ENCODE data around the gene XPNPEP1.

The XPNPEP1 gene

DNA sequence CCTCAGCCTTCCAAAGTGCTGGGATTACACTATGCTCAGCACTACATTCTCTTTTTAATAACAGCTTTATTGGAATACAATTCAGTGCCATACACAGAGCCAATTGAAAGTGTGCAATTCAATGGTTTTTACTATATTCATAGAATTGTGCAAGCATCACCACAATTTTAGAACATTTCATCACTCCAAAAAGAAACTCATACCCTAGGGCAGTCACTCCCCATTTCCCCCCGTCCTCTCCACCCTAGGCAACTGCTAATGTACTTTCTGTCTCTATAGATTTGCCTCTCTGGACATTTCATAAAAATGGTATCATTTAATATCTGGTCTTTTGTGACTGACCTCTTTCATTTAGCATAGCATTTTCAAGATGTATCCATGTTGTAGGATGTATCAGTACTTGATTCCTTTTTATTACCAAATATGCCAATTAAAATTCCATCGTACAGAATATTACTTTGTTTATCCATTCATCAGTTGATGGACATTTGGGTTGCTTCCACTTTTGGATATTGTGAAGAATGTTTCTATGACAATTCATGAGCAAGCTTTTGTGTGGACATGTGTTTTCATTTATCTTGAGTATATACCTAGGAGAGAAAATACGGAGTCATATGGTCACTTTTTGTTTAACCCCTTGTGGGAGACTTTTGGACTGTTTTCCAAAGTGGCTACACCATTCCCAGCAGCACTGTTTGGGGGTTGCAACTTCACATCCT is 6.3 kb upstream of the XPNPEP1 start:
- H4K20me1 ChIP-seq (ENCODE audit: control insufficient read depth, insufficient read depth, low read depth, low read length) = no peaks in the 10 kb centered on the region
- no peak overlapping the region for H3K27ac ChIP-seq (ENCODE audit: low read depth, low read length)
- no peak overlapping the region for H3K4me2 ChIP-seq (ENCODE audit: low read length)
- H3F3A ChIP-seq (ENCODE audit: control insufficient read depth, insufficient read depth) = no peaks in the 10 kb centered on the region
- no peaks in the 10 kb centered on the region for H3K36me3 ChIP-seq (ENCODE audit: control insufficient read depth, low read length)
- no peaks in the 10 kb centered on the region for H3K27me3 ChIP-seq (ENCODE audit: control insufficient read depth, low read length)
- TF ChIP-seq, protein P1, sequence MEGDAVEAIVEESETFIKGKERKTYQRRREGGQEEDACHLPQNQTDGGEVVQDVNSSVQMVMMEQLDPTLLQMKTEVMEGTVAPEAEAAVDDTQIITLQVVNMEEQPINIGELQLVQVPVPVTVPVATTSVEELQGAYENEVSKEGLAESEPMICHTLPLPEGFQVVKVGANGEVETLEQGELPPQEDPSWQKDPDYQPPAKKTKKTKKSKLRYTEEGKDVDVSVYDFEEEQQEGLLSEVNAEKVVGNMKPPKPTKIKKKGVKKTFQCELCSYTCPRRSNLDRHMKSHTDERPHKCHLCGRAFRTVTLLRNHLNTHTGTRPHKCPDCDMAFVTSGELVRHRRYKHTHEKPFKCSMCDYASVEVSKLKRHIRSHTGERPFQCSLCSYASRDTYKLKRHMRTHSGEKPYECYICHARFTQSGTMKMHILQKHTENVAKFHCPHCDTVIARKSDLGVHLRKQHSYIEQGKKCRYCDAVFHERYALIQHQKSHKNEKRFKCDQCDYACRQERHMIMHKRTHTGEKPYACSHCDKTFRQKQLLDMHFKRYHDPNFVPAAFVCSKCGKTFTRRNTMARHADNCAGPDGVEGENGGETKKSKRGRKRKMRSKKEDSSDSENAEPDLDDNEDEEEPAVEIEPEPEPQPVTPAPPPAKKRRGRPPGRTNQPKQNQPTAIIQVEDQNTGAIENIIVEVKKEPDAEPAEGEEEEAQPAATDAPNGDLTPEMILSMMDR (IDR thresholded peaks at IDR 0.05; ENCODE audit: low read depth, low read length, poor library complexity, severe bottlenecking) = no peak
- no peak for TF ChIP-seq EZH2phosphoT487 (IDR thresholded peaks at IDR 0.05; ENCODE audit: borderline replicate concordance, low read length)
- no peaks in the 10 kb centered on the region for H3K9me2 ChIP-seq (replicated peaks; ENCODE audit: control insufficient read depth, low read length)
- H3K4me1 ChIP-seq (ENCODE audit: control insufficient read depth, low read length) = no peaks in the 10 kb centered on the region
- no peaks in the 10 kb centered on the region for H3K9me3 ChIP-seq (ENCODE audit: control insufficient read depth, insufficient read depth, low read length)
- no peak overlapping the region for H3K4me3 ChIP-seq (ENCODE audit: low read length)
- H3K79me2 ChIP-seq (ENCODE audit: control insufficient read depth, low read length) = no peaks in the 10 kb centered on the region

DNA sequence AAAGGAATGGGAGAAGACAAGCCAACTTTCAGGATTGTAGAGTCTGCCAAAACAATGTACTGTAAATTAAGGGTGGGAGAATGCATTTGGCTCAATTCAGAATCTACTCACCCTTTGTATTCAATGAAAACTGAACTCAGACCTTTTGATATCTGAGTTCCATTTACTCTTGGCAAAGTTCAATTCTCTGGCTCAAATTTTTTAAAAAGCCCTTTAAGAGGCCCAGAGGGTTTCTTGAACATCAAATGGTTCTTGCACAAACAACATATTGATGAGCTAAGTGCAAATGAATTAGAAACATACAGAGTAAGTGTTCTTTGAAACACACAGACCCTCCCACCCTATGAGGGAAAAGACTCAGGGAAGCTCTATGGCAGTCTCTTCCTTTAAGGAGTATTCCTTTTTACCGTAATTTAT is 5.2 kb upstream of the XPNPEP1 start:
- H3K4me3 ChIP-seq (ENCODE audit: low read length) = no peak overlapping the region
- no peak overlapping the region for H3K4me2 ChIP-seq (ENCODE audit: low read length)
- peaks cover 10% of the 10 kb centered on the region for H3K4me1 ChIP-seq (ENCODE audit: control insufficient read depth, low read length)
- no peaks in the 10 kb centered on the region for H4K20me1 ChIP-seq (ENCODE audit: control insufficient read depth, insufficient read depth, low read depth, low read length)
- no peak overlapping the region for H3K27ac ChIP-seq (ENCODE audit: low read depth, low read length)
- H3K27me3 ChIP-seq (ENCODE audit: control insufficient read depth, low read length) = no peaks in the 10 kb centered on the region
- H3K36me3 ChIP-seq (ENCODE audit: control insufficient read depth, low read length) = no peaks in the 10 kb centered on the region
- H3F3A ChIP-seq (ENCODE audit: control insufficient read depth, insufficient read depth) = no peaks in the 10 kb centered on the region
- H3K9me2 ChIP-seq (replicated peaks; ENCODE audit: control insufficient read depth, low read length) = no peaks in the 10 kb centered on the region
- no peak for TF ChIP-seq EZH2phosphoT487 (IDR thresholded peaks at IDR 0.05; ENCODE audit: borderline replicate concordance, low read length)
- TF ChIP-seq, protein P1 (IDR thresholded peaks at IDR 0.05; ENCODE audit: low read depth, low read length, poor library complexity, severe bottlenecking) = no peak
- no peaks in the 10 kb centered on the region for H3K79me2 ChIP-seq (ENCODE audit: control insufficient read depth, low read length)
- H3K9me3 ChIP-seq (ENCODE audit: control insufficient read depth, insufficient read depth, low read length) = no peaks in the 10 kb centered on the region

DNA sequence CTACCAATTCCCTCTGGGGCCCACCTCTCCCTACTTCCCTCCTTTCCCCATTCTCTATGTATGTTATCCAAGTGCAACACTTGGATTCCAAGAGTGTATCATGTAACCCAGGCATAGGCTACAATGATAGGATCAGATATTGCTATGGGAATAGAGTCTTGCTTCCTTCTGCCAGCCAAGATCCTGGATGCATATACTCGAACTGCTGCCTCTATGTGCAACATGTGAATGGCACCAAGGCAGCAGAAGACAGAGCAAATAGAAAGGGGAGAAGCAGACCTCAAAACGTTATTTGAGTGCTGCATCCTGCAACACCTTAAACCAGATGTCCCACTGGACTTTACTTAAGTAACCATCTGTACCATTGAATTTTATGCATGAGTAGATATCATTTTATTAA is 3.5 kb upstream of the XPNPEP1 start:
- no peak overlapping the region for H3K27ac ChIP-seq (ENCODE audit: low read depth, low read length)
- no peak overlapping the region for H3K4me2 ChIP-seq (ENCODE audit: low read length)
- peaks cover 20% of the 10 kb centered on the region for H3K4me1 ChIP-seq (ENCODE audit: control insufficient read depth, low read length)
- no peaks in the 10 kb centered on the region for H3F3A ChIP-seq (ENCODE audit: control insufficient read depth, insufficient read depth)
- H3K9me3 ChIP-seq (ENCODE audit: control insufficient read depth, insufficient read depth, low read length) = no peaks in the 10 kb centered on the region
- peaks cover 14% of the 10 kb centered on the region for H3K79me2 ChIP-seq (ENCODE audit: control insufficient read depth, low read length)
- TF ChIP-seq, protein P1 (IDR thresholded peaks at IDR 0.05; ENCODE audit: low read depth, low read length, poor library complexity, severe bottlenecking) = no peak
- no peak for TF ChIP-seq EZH2phosphoT487 (IDR thresholded peaks at IDR 0.05; ENCODE audit: borderline replicate concordance, low read length)
- H3K9me2 ChIP-seq (replicated peaks; ENCODE audit: control insufficient read depth, low read length) = no peaks in the 10 kb centered on the region
- H4K20me1 ChIP-seq (ENCODE audit: control insufficient read depth, insufficient read depth, low read depth, low read length) = no peaks in the 10 kb centered on the region
- H3K36me3 ChIP-seq (ENCODE audit: control insufficient read depth, low read length) = peaks cover 3% of the 10 kb centered on the region; the same call in 1 of the 2 replicates
- no peaks in the 10 kb centered on the region for H3K27me3 ChIP-seq (ENCODE audit: control insufficient read depth, low read length)
- H3K4me3 ChIP-seq (ENCODE audit: low read length) = no peak overlapping the region

Measured in DOHH2 (cell line).